ENCODE data around the gene CACNA1B.

- no peak for TF ChIP-seq CTCF (IDR thresholded peaks at IDR 0.05)
- TF ChIP-seq EP300 (IDR thresholded peaks at IDR 0.05): no peak
- no peak for TF ChIP-seq POLR2A (IDR thresholded peaks at IDR 0.05; ENCODE audit: low read depth)
- TF ChIP-seq POLR2AphosphoS5 (IDR thresholded peaks at IDR 0.05): no peak
Observed at GRCh38 chr9:138102246-138103051, 224.9 kb downstream of the CACNA1B start.

All from esophagus muscularis mucosa (tissue), 4 donors.